Astrocyte of the cerebellum (primary cell): ENCODE results near the gene AGR2.

ENCODE experiments used
- DNase-seq: peaks from one replicate; pipeline ENCODE4 v3.0.0-alpha.2; 2011; ENCODE audit warnings: low read depth
- H3K4me3 ChIP-seq: 2 replicates; pipeline ENCODE4 v1.5.1; 2011; ENCODE audit warnings: mild to moderate bottlenecking, low read depth, low read length, moderate library complexity
- CTCF ChIP-seq: IDR thresholded peaks from 2 replicates; pipeline ENCODE4 v1.5.1; 2012; ENCODE audit warnings: low read length, low read depth, moderate library complexity, mild to moderate bottlenecking; ENCODE audit errors: missing control alignments
- in situ Hi-C: cut with HindIII; loops from 2 replicates; pipeline ENCODE4 v1.10.0; 2017; ENCODE audit warnings: low sequenced_read_pairs

The AGR2 gene

GRCh38 chr7:16753102-16753931 lies 51.5 kb downstream of the AGR2 start, which contains the start of gene TSPAN13:
TSS of gene TSPAN13 (plus strand) at chr7:16753755. CDS start at chr7:16753968, 213 bp downstream.
- no peak for TF ChIP-seq CTCF
- H3K4me3 ChIP-seq: peak within 1 kb of the TSS; percentile 74
- DNase-seq: peak; percentile 12
- in situ Hi-C loops: no loop called here

GRCh38 chr7:16747102-16747501 lies 57.7 kb downstream of the AGR2 start:
- no peak overlapping the region for H3K4me3 ChIP-seq
- in situ Hi-C loops: no loop called here
- no peak for DNase-seq
- no peak for TF ChIP-seq CTCF

- TF ChIP-seq CTCF: no peak
- no peak for DNase-seq
- no peak overlapping the region for H3K4me3 ChIP-seq
- in situ Hi-C loops: no loop called here
Observed at GRCh38 chr7:16745645-16746044, 59.2 kb downstream of the AGR2 start.

- no peak overlapping the region for H3K4me3 ChIP-seq
- no peak for TF ChIP-seq CTCF
- in situ Hi-C loops: no loop called here
- DNase-seq: no peak
Observed at GRCh38 chr7:16744518-16745250, 60.1 kb downstream of the AGR2 start.

- in situ Hi-C loops: no loop called here
- H3K4me3 ChIP-seq: no peak overlapping the region
- no peak for DNase-seq
- no peak for TF ChIP-seq CTCF
Observed at GRCh38 chr7:16743236-16743635, 61.6 kb downstream of the AGR2 start.

GRCh38 chr7:16742547-16742946 lies 62.3 kb downstream of the AGR2 start:
- in situ Hi-C loops: no loop called here
- no peak for DNase-seq
- no peak overlapping the region for H3K4me3 ChIP-seq
- TF ChIP-seq CTCF: no peak
